SK-N-SH (cell line): ENCODE data around the gene SEMA6C. TPM values are rescaled to one million over a fixed set of nuclear protein-coding genes. Genes with fewer than 3 reads are reported as not detected.

Experiments
- CTCF ChIA-PET: fragments of 300-600, 350-600 bp; formaldehyde crosslinking; extraction: SDS; loops from one replicate; lab custom pipeline; 2021; lab: Yijun Ruan, JAX
- POLR2A ChIA-PET: fragments of 350-600 bp; sonication (Branson Sonifier 250); formaldehyde crosslinking; extraction: SDS; loops from one replicate; lab custom pipeline; 2020; ENCODE audit warnings: antibody characterized with exemption, inconsistent platforms; lab: Yijun Ruan, JAX
- DNase-seq: peaks from one replicate; pipeline ENCODE4 v3.0.0; 2012
- H2AFZ ChIP-seq: fragments of 200-600 bp; sonication (generic); 2 replicates; pipeline ENCODE4 v1.8.1; 2016; ENCODE audit warnings: antibody characterized with exemption, mild to moderate bottlenecking, low read depth
- H3F3A ChIP-seq: fragments of 200-600 bp; sonication (generic); replicated peaks from 2 replicates; pipeline ENCODE3; 2016; ENCODE audit warnings: antibody characterized with exemption, mild to moderate bottlenecking; ENCODE audit not compliant: insufficient read depth
- H3K27ac ChIP-seq, 2 experiments: fragments of 200-500 bp in 1 of 2; fragments of 200-600 bp in 1 of 2; sonication (Bioruptor generic) in 1 of 2; sonication (generic), shearing (Covaris generic) in 1 of 2; 2 replicates each; pipeline versions ENCODE4 v1.5.1 to v1.6.1; 2014 to 2016; ENCODE audit warnings: low read depth in 2 of 2, inconsistent platforms in 1 of 2, low read length in 1 of 2, mild to moderate bottlenecking in 1 of 2, mixed read lengths in 1 of 2
- H3K27me3 ChIP-seq: fragments of 200-600 bp; sonication (generic), shearing (Covaris generic); 2 replicates; pipeline ENCODE4 v1.6.1; 2016; ENCODE audit warnings: mixed run types; ENCODE audit not compliant: insufficient read depth
- H3K36me3 ChIP-seq, 2 experiments: fragments of 200-500 bp in 1 of 2; fragments of 200-600 bp in 1 of 2; sonication (Bioruptor generic) in 1 of 2; sonication (generic) in 1 of 2; replicated peaks in 1 of 2; 2 replicates each; pipeline versions ENCODE3 to v1.5.1; 2014 to 2016; ENCODE audit warnings: low read length in 1 of 2, mild to moderate bottlenecking in 1 of 2; ENCODE audit not compliant: insufficient read depth in 2 of 2, control insufficient read depth in 1 of 2
- H3K4me1 ChIP-seq, 2 experiments: fragments of 200-500 bp in 1 of 2; fragments of 200-600 bp in 1 of 2; sonication (Bioruptor generic) in 1 of 2; sonication (generic), shearing (Covaris generic) in 1 of 2; 2 replicates each; pipeline versions ENCODE4 v1.5.1 to v1.6.1; 2014 to 2016; ENCODE audit warnings: low read depth in 1 of 2, low read length in 1 of 2, mixed run types in 1 of 2; ENCODE audit not compliant: insufficient read depth in 2 of 2, control insufficient read depth in 1 of 2
- H3K4me2 ChIP-seq: fragments of 200-600 bp; sonication (generic), shearing (Covaris generic); 2 replicates; pipeline ENCODE4 v1.6.1; 2017; ENCODE audit warnings: mixed run types
- H3K4me3 ChIP-seq, 2 experiments: fragments of 200-500 bp in 1 of 2; fragments of 200-600 bp in 1 of 2; sonication (Bioruptor generic) in 1 of 2; sonication (generic), shearing (Covaris generic) in 1 of 2; 2 replicates each; pipeline versions ENCODE4 v1.5.1 to v1.8.1; 2014 to 2016; ENCODE audit warnings: low read depth in 2 of 2, inconsistent platforms in 1 of 2, low read length in 1 of 2, mild to moderate bottlenecking in 1 of 2, mixed read lengths in 1 of 2, moderate library complexity in 1 of 2
- H3K79me2 ChIP-seq: fragments of 200-600 bp; sonication (generic); 2 replicates; pipeline ENCODE4 v1.8.1; 2017; ENCODE audit warnings: mild to moderate bottlenecking; ENCODE audit not compliant: insufficient read depth
- H3K9ac ChIP-seq: fragments of 200-600 bp; sonication (generic); 2 replicates; pipeline ENCODE4 v1.6.1; 2017; ENCODE audit warnings: mixed run types
- H3K9me2 ChIP-seq: fragments of 200-600 bp; sonication (generic); 2 replicates; pipeline ENCODE4 v1.6.1; 2017; ENCODE audit warnings: mixed run types
- H3K9me3 ChIP-seq: fragments of 200-600 bp; sonication (generic); 2 replicates; pipeline ENCODE4 v1.6.1; 2017; ENCODE audit warnings: mixed run types, mild to moderate bottlenecking, moderate library complexity
- H4K20me1 ChIP-seq: fragments of 200-600 bp; sonication (generic); 2 replicates; pipeline ENCODE4 v1.6.1; 2017; ENCODE audit warnings: mild to moderate bottlenecking, mixed run types; ENCODE audit not compliant: insufficient read depth
- CHD2 ChIP-seq: fragments of 150-350 bp; IDR thresholded peaks from 2 replicates; pipeline ENCODE4 v1.6.1; 2018; ENCODE audit warnings: low read length; ENCODE audit not compliant: partially characterized antibody
- ELF1 ChIP-seq: IDR thresholded peaks from 2 replicates; pipeline ENCODE4 v1.4.0; 2012
- EP300 ChIP-seq, 2 experiments: IDR thresholded peaks; 2 replicates each; pipeline versions ENCODE4 v1.4.0 to v1.6.1; 2012; ENCODE audit warnings: borderline replicate concordance in 1 of 2, low read depth in 1 of 2, low read length in 1 of 2
- FOSL2 ChIP-seq: IDR thresholded peaks from 2 replicates; pipeline ENCODE4 v1.4.0; 2012; ENCODE audit warnings: low read depth, mild to moderate bottlenecking, moderate library complexity, borderline replicate concordance
- FOXM1 ChIP-seq: IDR thresholded peaks from 2 replicates; pipeline ENCODE4 v1.4.0; 2012; ENCODE audit warnings: low read depth, mild to moderate bottlenecking
- GABPA ChIP-seq: IDR thresholded peaks from 2 replicates; pipeline ENCODE4 v1.4.0; 2012; ENCODE audit warnings: low read depth, mild to moderate bottlenecking
- GATA2 ChIP-seq: sonication (generic); formaldehyde crosslinking; IDR thresholded peaks from 2 replicates; pipeline ENCODE4 v1.5.0; 2020; ENCODE audit warnings: mild to moderate bottlenecking, missing genetic modification reagents
- JUND ChIP-seq: IDR thresholded peaks from 2 replicates; pipeline ENCODE4 v1.4.0; 2012
- MEF2A ChIP-seq: IDR thresholded peaks from 2 replicates; pipeline ENCODE4 v1.4.0; 2012; ENCODE audit warnings: low read depth, borderline replicate concordance
- POLR2AphosphoS5 ChIP-seq: IDR thresholded peaks from 2 replicates; pipeline ENCODE4 v1.6.1; 2012; ENCODE audit warnings: low read depth, low read length
- RAD21 ChIP-seq: IDR thresholded peaks from 2 replicates; pipeline ENCODE4 v1.6.1; 2012; ENCODE audit warnings: mild to moderate bottlenecking, low read length
- RCOR1 ChIP-seq: fragments of 150-350 bp; IDR thresholded peaks from 2 replicates; pipeline ENCODE4 v1.6.1; 2017; ENCODE audit warnings: antibody characterized with exemption, low read length
- RFX5 ChIP-seq: IDR thresholded peaks from 2 replicates; pipeline ENCODE4 v1.6.1; 2012; ENCODE audit warnings: mild to moderate bottlenecking, improper control_type of control experiment, low read length
- RXRA ChIP-seq: IDR thresholded peaks from 2 replicates; pipeline ENCODE4 v1.4.0; 2012; ENCODE audit warnings: low read depth, mild to moderate bottlenecking, borderline replicate concordance
- SIN3A ChIP-seq: IDR thresholded peaks from 2 replicates; pipeline ENCODE4 v1.6.1; 2012; ENCODE audit warnings: low read depth, mild to moderate bottlenecking, low read length, moderate library complexity, borderline replicate concordance
- TAF1 ChIP-seq: IDR thresholded peaks from 2 replicates; pipeline ENCODE4 v1.6.1; 2012; ENCODE audit warnings: low read depth, mild to moderate bottlenecking, low read length, moderate library complexity, borderline replicate concordance
- TCF12 ChIP-seq: IDR thresholded peaks from 2 replicates; pipeline ENCODE4 v1.4.0; 2012
- TEAD4 ChIP-seq: IDR thresholded peaks from 2 replicates; pipeline ENCODE4 v1.4.0; 2012; ENCODE audit warnings: mild to moderate bottlenecking, borderline replicate concordance; ENCODE audit not compliant: insufficient read depth
- WGBS: methylation state at CpG from one replicate; pipeline ENCODE4 v1.1.6; 2017; ENCODE audit warnings: low lambda C conversion rate; 5-methylcytosine and 5-hydroxymethylcytosine counted together
- polyA plus RNA-seq, 3 experiments: library from polyadenylated mRNA; depleted of rRNA; stranded (reverse); fragments of >200 nt; gene quantifications; 2 replicates each; pipeline ENCODE4 v1.2.3, GENCODE V29; 2012
- TF ChIP-seq, protein P1 (sequence below): IDR thresholded peaks from 2 replicates; pipeline ENCODE4 v1.6.1; 2012; ENCODE audit warnings: mild to moderate bottlenecking, low read depth, low read length, moderate library complexity
- TF ChIP-seq, protein P2 (sequence below): IDR thresholded peaks from 2 replicates; pipeline ENCODE4; 2012
- TF ChIP-seq, protein P3 (sequence below): IDR thresholded peaks from 2 replicates; pipeline ENCODE4 v1.4.0; 2012; ENCODE audit warnings: low read depth, borderline replicate concordance
- TF ChIP-seq, protein P4 (sequence below): IDR thresholded peaks from 2 replicates; pipeline ENCODE4 v1.4.0; 2012; ENCODE audit warnings: low read depth, borderline replicate concordance
- TF ChIP-seq, protein P5 (sequence below): IDR thresholded peaks from 2 replicates; pipeline ENCODE4 v1.4.0; 2012; ENCODE audit warnings: low read depth
- TF ChIP-seq, protein P6 (sequence below): fragments of 150-350 bp; IDR thresholded peaks from 2 replicates; pipeline ENCODE4 v1.6.1; 2017; ENCODE audit warnings: antibody characterized with exemption, low read length, low read depth, borderline replicate concordance

SEMA6C gene
- polyA plus RNA-seq, 1 of the 3 experiments (the other 2 are of a cell fraction): 4.0 TPM

DNA sequence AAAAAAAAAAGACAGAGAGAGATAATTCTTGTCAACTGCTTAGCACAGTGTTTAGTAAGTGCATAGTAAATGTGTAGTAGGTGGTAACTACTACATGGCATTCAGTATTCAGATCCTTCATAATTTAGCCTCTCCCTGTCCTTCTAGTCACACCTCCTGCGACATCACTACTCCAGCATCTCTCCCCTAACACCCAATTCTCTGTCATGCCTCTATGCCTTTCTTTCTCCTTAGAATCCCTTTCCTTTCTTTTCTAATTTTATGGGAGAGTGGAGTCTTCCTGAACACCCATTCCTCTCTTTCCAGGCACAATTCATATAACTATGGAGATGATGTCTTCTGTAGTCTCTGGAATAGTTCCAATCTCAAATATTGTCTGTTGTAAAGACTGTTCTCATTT is 47.4 kb upstream of the SEMA6C start (continued):
- TF ChIP-seq, protein P1, sequence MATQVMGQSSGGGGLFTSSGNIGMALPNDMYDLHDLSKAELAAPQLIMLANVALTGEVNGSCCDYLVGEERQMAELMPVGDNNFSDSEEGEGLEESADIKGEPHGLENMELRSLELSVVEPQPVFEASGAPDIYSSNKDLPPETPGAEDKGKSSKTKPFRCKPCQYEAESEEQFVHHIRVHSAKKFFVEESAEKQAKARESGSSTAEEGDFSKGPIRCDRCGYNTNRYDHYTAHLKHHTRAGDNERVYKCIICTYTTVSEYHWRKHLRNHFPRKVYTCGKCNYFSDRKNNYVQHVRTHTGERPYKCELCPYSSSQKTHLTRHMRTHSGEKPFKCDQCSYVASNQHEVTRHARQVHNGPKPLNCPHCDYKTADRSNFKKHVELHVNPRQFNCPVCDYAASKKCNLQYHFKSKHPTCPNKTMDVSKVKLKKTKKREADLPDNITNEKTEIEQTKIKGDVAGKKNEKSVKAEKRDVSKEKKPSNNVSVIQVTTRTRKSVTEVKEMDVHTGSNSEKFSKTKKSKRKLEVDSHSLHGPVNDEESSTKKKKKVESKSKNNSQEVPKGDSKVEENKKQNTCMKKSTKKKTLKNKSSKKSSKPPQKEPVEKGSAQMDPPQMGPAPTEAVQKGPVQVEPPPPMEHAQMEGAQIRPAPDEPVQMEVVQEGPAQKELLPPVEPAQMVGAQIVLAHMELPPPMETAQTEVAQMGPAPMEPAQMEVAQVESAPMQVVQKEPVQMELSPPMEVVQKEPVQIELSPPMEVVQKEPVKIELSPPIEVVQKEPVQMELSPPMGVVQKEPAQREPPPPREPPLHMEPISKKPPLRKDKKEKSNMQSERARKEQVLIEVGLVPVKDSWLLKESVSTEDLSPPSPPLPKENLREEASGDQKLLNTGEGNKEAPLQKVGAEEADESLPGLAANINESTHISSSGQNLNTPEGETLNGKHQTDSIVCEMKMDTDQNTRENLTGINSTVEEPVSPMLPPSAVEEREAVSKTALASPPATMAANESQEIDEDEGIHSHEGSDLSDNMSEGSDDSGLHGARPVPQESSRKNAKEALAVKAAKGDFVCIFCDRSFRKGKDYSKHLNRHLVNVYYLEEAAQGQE: no peak
- TF ChIP-seq RAD21 (no peak), RFX5 (no peak), MEF2A (no peak), FOXM1 (no peak), CHD2 (no peak), SIN3A (no peak), GATA2 (CRISPR knock-in tag) (no peak)

DNA sequence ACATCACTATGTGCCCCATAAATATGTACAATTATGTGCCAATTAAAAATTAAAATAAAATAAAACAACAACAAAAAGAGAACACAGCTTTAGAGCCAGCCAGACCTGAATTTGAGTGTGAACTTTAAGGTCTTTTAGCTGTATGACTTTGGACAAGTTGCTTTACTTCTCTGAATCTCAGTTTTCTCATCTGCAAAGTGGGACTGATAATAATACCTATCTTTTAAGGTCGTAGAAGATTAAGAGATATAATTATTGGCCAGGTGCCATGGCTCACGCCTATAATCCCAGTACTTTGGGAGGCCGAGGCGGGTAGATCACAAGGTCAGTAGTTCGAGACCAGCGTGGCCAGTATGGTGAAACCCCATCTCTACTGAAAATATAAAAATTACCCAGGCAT is 46.9 kb upstream of the SEMA6C start:
- H3K79me2 ChIP-seq: peaks cover 15% of the 10 kb centered on the region
- no peaks in the 10 kb centered on the region for H3K9me2 ChIP-seq
- WGBS: 70% methylated on average over 6 of the region's 6 CpGs
- no peak overlapping the region for H3K9ac ChIP-seq
- H2AFZ ChIP-seq: no peak overlapping the region
- ChIA-PET POLR2A (no interaction called here), CTCF (interaction anchor here (1.9 kb wide), 1 partner anchor 59 kb away, joined by 8 read pairs; no protein-coding TSS in a partner anchor)
- no peak overlapping the region for H3K4me2 ChIP-seq
- no peaks in the 10 kb centered on the region for H3K9me3 ChIP-seq
- H3K4me1 ChIP-seq: peaks cover 0 to 14% of the 10 kb centered on the region in 2 experiments; a peak in 2 of 4 replicates
- no peak for DNase-seq
- no peaks in the 10 kb centered on the region for H3K27me3 ChIP-seq
- no peaks in the 10 kb centered on the region for H3K36me3 ChIP-seq
- H3K4me3 ChIP-seq: no peak overlapping the region
- TF ChIP-seq TEAD4 (no peak), RCOR1 (no peak), RAD21 (no peak), ELF1 (no peak), FOSL2 (no peak), GATA2 (CRISPR knock-in tag) (no peak), JUND (no peak), EP300 (IDR thresholded peaks at IDR 0.05; ENCODE audit: borderline replicate concordance in 1 of 2, low read depth in 1 of 2, low read length in 1 of 2) (no peak), TCF12 (no peak), GABPA (no peak), FOXM1 (no peak), POLR2AphosphoS5 (no peak), MEF2A (no peak), TAF1 (no peak), RXRA (no peak)
- TF ChIP-seq, protein P2, sequence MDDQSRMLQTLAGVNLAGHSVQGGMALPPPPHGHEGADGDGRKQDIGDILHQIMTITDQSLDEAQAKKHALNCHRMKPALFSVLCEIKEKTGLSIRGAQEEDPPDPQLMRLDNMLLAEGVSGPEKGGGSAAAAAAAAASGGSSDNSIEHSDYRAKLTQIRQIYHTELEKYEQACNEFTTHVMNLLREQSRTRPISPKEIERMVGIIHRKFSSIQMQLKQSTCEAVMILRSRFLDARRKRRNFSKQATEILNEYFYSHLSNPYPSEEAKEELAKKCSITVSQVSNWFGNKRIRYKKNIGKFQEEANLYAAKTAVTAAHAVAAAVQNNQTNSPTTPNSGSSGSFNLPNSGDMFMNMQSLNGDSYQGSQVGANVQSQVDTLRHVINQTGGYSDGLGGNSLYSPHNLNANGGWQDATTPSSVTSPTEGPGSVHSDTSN: no peak
- TF ChIP-seq, protein P3, sequence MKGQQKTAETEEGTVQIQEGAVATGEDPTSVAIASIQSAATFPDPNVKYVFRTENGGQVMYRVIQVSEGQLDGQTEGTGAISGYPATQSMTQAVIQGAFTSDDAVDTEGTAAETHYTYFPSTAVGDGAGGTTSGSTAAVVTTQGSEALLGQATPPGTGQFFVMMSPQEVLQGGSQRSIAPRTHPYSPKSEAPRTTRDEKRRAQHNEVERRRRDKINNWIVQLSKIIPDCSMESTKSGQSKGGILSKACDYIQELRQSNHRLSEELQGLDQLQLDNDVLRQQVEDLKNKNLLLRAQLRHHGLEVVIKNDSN: no peak
- TF ChIP-seq, protein P4, sequence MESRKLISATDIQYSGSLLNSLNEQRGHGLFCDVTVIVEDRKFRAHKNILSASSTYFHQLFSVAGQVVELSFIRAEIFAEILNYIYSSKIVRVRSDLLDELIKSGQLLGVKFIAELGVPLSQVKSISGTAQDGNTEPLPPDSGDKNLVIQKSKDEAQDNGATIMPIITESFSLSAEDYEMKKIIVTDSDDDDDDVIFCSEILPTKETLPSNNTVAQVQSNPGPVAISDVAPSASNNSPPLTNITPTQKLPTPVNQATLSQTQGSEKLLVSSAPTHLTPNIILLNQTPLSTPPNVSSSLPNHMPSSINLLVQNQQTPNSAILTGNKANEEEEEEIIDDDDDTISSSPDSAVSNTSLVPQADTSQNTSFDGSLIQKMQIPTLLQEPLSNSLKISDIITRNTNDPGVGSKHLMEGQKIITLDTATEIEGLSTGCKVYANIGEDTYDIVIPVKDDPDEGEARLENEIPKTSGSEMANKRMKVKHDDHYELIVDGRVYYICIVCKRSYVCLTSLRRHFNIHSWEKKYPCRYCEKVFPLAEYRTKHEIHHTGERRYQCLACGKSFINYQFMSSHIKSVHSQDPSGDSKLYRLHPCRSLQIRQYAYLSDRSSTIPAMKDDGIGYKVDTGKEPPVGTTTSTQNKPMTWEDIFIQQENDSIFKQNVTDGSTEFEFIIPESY: no peak
- TF ChIP-seq, protein P5, sequence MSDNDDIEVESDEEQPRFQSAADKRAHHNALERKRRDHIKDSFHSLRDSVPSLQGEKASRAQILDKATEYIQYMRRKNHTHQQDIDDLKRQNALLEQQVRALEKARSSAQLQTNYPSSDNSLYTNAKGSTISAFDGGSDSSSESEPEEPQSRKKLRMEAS: no peak
- TF ChIP-seq, protein P6, sequence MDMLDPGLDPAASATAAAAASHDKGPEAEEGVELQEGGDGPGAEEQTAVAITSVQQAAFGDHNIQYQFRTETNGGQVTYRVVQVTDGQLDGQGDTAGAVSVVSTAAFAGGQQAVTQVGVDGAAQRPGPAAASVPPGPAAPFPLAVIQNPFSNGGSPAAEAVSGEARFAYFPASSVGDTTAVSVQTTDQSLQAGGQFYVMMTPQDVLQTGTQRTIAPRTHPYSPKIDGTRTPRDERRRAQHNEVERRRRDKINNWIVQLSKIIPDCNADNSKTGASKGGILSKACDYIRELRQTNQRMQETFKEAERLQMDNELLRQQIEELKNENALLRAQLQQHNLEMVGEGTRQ: no peak
- TF ChIP-seq, all 33 proteins: peak for 0
- Histone ChIP-seq H4K20me1 (no peaks in the 10 kb centered on the region), H3F3A (peaks cover 31% of the 10 kb centered on the region), H3K27ac (no peak overlapping the region)
